ENCODE data around the gene ENPEP.
"Not testable (repeated sequence)": the region's sequence is repeated elsewhere in the genome, so short reads cannot be mapped to it uniquely, and the experiment has no call there.

The ENPEP gene

DNA sequence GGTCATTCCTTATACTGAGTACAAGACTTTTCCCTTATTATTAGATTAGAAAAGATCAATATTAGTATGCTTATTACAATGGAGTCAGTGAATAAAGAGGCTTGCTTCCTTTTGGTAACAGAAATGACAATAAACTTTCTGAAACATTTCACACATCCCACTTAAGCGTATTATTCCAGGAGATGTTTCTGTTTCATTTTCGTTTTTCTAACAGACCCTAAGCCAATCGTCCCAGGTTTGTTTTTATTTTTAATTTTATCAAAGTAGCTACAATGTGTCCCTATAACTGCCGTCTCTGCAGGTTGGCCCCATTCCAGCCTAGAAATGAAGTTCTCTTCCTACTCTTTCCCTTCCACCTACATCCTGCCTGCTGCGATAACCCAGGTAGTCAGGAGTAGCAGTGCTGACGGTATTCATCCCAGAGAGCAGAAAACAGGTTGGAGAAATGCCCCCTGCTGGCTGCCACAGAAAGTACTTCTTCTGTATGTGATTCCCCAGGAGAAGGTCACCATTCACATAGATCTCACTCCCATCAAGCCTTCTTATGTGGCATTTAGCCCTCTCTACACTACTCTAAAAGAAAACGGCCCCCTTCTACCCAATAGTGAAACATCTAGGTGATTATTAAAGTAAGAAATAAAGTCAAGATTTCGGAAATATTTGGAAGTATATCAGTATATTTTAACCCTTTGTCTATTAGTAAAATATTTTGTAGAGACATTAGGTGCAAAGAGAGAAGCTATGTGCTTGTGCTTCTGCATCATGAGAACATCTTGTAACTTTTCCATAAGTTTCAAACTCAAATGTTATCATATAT, 40.4 kb downstream of the ENPEP start:
- peak in 42 of 56 donors; percentile 0 to 75 (median 14) for DNase-seq

DNA sequence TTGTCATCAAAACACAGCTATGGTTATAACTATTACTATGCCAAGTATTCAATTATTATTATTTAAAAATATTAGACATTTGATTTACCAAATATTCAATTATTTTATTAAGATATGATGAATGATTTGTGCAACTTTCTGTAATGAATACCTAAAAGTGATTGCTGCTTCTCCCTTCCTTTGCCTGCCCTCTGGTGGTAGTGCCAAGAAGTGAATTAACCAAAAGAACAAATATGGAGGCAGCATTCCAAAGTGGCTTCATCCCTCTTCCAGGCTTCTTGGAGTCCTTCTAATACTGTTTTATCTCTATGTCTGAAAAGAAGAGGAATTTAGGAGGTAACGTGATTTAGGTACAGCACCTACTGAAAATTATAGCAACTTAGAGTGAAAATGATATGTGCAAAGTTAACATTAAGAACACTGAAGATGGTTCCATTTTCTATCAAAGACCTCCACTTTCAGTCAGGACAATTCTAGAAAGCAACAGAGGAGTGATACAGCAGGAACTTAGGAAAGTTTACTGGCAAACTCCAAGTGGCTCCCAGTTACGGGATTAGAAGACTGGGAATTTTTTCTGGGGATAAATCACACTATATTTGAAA, 43.0 kb downstream of the ENPEP start:
- no peak for DNase-seq

DNA sequence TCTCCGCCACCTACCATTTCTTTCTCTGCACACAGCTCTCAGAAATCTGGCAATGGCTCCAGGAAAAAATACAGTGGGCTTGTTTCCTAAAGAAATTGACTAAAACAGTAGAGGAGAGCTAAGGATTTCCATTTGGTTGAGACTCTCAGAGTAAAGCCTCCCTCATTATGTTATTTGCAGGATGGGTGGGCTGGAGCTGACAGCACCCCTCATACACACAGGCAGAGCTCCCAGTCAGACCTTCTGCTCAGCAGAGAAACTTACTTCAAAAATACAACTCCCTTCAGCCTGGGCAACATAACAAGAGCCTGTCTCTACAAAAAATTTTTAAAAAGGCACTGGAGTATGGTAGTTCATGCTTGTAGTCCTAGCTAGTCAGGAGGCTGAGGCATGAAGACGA, 44.9 kb downstream of the ENPEP start:
- DNase-seq, result no peak

DNA sequence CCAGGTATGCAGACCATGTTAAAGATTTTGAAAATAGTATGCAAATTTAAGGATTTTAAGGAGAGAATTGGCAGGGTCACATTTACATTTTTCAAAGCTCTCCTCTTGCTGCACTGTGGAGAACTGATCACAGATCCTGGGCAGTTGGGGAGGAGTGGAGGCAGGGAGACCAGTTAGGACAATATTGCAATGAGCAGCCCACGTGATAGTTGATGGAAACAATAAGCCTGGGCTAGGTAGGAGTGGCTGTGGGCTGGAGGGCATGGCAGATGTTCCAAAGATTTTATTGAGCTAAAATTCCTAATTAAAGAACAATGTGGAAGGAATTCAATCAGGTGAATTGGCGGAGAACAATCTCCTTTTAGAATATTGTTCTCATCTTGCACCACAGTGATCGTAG, 50.6 kb downstream of the ENPEP start:
- no peak for DNase-seq

DNA sequence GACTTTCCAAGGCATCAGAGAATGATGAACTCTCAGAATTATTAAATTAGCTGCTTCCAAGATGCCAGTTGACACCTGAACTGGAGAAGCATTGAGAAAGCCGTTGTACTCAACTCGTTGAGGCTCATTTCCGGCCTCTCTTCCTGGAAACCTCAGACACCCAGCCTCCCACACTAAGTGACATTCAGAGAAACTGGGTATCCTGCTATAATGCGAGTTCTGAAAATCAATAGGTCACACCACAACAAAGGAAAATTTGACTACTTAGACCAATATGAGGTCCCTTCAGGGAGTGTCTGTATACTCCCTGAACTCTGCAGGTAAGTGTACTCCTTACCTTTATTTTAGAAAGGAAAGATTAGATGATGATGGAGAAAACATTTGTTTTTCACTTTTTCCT, 51.2 kb downstream of the ENPEP start:
- DNase-seq, result no peak

DNA sequence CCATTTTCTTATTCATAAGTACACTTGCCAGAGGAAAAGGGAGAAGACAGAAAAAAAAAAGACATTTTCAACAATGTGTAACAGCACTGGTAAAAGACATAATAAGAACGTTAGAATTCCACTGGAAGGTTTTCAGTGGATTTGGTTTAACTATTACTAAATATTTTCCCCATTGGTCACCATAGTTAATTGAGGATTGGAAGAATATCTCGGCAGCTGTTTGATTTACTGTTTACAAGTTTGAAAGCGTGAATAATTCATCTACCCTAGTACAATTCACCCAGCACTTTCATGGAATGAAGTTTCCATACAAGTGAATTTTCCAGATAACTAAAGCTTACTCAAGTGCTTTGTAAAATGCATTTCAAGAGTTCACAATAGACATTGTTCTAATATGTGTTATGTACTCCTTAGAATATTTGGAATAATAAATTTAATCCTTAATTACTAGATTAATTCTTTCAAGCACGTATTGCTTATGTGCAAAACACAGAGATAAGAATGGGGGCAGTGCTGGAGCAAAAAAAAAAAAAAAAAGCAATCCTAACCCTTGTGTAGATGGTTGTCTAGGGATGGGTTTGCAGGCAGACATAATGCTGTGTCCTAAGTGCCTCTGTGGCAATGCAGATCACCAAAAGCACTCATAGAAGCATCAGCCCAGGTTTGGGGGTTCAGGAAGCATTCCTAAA, 57.1 kb downstream of the ENPEP start:
- no peak for DNase-seq

DNA sequence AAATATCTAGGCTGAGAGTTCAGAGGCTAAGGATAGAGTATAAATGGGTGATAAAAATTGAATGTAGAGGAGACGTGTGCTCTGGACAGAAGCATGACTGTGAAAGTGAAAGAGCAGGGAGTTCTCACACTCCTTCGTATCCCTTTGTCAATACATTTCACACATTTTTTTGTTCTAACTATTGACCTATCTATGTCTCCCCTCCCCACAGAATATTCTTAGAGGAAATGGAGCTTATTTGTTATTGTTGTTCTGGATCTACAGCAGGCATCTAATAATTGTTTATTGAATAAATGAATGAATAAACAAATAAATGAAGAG, 57.6 kb downstream of the ENPEP start:
- DNase-seq, result no peak

DNA sequence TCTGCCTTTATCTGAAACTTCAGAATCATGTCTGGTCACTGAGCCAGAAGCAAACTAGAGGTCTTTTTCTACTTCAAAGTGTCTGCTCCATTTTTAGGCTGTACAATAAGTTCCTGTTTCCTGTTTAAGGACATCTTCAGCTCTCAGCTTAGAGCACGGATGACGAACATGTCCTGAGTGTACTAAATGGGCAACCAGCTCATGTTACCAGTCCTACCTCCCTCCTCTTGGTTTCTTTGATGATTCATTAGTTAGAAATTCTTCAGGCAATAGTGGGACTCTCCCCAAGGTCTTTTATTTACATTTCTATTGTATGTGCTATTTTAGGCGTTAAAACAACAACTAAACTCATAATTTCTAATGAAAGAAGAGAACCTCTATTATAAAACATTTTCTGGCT, 58.0 kb downstream of the ENPEP start:
- DNase-seq, result no peak

DNA sequence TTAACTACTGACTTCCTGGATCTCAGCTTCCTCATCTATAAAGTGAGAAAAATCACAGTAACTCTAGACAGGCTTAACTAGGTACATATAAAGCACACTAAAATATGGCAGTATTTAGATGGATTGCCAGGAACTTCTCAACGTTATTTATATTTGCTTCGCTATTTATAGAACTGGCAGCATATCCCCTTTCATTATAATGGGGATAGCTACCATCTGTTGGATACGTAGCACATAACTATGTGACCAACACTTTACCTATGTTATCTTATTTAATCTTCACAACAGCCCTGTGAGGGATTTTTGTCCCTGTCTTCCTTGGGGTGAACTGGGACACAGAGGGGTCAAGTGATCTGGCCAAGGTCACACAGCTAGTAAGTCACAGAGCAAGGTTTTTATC, 64.6 kb downstream of the ENPEP start:
- DNase-seq, result no peak

DNA sequence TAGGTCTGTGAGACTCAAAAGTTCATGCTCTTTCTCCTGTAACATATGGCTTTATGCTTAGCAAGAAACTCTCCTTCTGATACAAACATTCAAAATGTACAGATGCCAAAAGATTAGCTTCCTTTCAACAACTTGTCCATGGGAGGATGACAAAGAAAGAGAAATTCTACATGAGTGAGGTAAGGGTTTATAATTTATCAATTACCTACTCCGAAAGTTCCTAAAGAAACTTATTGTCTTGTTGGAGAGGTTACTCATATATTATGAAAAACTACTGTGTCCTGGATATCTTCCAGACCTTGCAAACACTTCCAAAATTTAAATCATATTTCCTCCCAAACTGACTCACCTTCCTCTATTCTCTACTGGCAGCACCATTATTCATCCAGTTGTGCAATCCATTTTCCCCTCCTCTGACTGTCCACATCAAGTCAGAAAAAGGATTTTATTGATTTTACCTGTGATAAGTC, 65.1 kb downstream of the ENPEP start:
- no peak for DNase-seq

DNA sequence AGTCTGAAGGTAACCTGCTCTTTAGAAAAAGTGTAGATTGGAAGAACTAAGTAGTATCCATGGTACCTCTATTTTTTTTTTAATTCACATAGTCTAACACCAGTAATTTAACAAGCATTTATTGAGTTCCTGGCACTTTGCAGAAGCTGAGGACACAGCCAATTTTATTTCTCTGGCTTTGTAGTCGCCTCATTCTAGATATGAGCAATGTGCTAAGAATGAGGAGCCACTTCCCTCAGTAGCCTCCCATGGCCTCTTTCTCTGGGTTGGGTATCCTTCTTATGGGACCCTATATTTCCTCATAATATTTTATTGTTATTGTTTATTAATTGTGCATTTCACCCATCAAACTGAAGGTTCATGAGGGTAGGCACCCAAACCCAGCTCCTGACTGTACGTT, 67.6 kb downstream of the ENPEP start:
- DNase-seq, result no peak

DNA sequence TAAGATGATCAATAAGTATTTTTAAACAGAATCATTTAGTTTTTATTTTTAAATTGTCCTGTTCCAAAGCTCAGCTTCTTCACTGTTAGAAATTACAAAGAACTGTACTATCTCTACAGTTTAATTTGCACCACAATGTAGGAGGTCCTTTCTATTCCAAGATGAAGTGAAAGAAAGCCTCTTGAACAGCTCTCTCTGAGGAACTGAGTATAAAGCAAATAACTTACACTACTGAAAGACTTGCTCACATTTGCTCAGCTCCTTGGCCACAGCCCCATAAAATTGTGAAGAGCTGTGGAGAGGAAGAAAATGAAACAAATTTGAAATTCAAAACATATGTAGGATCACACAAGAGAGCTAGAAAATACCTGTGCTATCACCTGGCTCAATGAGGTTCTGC, 68.6 kb downstream of the ENPEP start:
- DNase-seq, result no peak

DNA sequence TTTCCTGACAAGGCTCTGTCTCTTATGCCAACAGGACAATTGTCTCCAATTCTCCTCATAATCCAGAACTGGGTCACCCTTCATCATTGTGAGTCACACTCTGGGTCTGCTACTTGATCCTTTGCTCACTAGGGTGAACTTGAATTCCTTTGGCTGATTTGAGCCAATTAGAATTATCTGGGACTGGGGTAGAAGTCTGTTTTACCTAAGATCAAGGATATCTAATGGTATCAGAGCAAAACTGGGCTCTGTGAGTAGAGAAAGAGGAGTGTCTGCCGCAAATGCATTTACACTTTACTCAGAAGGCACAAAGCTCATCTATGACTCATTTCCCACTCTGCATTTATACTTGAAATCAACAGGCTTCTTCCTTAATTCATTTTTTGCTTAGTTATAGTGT, 74.3 kb downstream of the ENPEP start:
- no peak for DNase-seq

DNA sequence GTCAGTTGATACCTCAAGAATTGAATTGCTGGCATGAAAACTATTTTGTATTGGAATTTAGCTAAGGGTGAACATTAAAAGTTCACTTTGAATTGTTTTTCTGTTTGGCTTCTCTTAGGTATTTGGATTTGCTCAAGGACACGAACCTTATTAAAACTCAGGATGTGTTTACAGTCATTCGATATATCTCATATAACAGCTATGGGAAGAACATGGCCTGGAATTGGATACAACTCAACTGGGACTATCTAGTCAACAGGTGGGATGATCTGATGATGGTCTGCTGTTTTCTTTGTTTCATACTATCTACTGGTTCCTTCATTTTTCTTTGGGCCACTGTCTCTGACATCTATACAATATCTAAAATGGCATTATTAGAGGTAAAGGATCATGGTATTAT, 77.2 kb downstream of the ENPEP start:
- DNase-seq, result no peak

DNA sequence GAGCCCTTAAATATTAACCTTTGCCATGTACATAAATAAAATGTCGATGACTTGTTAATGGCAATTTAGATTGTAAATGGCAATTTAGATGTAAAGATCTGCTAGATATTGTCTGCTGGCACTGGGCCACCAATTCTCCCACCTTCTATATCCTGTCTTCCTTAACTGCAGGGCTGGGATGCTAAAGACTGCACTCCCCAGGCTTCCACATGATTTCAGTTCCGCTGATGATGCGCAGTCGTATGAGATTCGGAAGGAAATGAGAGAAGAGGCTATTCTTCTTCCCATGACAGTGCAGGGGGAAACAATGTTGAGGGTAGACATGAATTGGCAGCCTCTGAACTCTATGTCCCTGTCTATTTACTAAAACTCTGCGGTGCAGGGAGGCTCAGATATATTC, 91.3 kb downstream of the ENPEP start:
- no peak for DNase-seq

DNA sequence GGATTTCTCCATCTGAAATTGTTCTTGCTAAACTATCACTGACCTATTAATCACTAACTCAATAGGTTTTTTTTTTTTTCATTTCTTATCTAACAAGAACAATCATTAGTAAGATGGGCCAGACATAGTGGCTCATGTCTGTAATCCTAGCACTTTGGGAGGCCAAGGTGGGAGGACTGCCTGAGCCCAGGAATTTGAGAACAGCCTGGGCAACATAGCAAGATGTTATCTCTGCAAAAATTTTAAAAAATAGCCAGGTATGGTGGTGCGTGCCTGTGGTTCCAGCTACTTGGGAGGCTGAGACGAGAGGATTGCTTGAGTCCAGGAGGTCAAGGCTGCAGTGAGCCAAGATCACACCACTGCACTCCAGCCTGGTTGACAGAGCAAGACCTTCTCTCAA, 100.7 kb downstream of the ENPEP start:
- not testable (repeated sequence) for DNase-seq

DNA sequence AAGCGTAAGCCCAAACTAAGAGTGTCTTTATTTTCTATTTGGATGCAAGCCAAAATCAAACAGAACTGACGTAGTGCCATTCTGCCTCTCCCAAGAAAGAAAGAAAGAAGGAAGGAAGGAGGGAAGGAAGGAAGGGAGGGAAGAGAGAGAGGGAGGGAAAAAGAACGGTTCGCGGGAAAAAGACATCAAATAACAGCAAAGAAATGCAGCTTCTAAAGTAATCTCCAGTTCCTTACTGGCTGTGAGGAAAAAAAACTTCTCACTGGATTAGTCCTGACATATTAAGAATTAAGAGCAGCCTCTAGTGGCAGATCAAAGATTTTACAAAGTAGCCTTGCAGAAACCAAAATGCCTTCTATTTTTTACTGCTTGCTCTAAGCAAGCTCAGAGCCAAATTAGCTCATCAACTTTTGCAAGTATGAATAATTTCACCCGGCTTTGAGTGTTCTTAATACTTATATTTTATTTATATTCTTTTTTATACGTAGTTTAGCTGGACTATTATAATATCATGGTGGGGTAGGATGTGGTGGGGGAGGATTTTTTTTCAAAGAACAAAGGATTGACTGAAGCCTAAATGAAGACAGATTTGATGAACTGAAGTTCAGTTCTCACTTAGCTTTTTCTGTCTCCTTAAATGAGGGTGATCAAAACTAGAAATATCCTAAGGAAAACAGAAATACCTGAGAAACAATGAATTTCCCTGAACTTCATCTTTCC, 110.3 kb downstream of the ENPEP start:
- DNase-seq, result no peak

DNA sequence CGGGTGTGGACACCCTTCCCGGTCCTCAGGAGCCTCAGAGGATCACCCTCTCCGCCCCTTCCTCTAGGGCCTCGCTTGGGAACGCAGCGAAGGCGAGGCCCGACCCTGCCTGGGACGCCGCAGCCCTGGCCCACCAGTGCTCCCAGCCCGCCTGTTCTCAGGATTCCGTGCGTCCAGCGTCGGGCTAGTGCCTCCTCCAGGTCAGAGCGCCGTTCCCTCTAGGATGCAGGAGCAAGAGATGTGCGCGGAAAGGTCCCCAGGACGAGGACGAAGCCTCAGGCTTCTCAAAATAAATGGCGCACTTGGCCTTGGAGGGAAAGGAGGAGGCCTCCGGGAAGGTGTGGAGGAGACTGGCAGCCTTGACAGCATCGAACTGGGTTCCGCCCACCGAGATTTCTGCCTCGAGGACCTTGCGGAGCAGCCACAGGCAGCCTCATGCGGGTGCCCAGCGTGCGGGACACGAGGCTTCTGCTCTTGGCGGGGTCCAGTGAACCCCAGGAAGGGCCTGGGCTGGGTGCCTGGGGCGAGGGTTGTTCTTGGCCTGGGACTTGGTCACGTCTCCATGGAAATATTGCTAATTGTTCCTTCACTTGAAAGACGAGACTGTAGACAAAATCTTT, 111.8 kb downstream of the ENPEP start:
- no peak for DNase-seq

DNA sequence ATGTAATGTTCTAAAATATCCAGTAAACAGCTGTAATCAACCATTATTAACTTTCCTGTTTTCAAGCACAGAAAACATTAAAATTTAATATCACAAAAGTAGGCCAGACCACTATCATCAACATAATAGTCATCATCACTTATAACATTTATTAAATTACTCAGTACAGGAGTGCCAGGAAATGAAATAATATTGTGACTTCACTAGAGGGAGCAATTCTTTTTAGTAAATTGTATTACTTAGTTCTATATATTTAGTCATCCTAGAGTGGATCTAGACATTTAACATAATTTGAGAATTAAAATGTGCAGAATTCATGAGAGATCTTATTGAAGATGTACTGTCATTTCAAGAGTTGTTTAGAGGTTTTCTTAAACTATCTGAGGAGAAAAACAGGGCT, 113.3 kb downstream of the ENPEP start:
- DNase-seq, result no peak

DNA sequence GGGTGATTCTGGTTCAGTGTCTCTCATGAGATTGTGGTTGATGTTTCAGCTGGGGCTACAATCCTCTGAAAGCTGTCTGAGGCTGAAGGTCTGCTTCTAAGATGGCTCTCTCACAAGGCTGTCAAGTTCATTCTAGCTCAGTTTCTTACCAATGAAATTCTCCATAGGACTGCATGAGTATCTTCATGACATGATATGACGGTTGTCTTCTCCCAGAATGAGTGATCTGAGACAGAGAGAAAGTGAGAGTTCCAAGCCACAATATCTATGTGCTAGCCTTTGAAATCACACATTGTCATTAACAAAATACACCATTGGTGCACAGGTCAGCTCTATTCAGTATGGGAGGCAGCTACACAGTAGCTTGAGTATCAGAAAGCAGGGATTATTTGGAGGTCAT, 119.6 kb downstream of the ENPEP start:
- no peak for DNase-seq

DNA sequence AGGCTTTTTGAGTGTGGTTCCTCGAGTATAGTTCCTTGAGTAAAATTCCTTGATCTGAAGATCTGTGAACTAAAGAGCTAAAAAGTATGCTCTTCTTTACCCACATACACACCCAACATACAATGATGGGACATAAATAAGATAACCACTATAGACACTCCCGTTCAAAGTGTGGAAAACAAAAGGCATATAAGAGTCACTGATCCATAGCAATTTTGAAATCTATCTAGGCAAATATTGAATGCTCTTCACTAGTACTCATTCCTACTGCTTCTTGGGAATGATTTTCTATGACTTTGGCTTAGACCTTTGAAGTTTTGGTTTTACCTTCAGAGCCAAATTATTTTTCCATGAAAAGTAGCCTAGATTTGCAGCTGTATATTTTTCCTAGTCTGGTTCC, 120.5 kb downstream of the ENPEP start:
- no peak for DNase-seq

DNA sequence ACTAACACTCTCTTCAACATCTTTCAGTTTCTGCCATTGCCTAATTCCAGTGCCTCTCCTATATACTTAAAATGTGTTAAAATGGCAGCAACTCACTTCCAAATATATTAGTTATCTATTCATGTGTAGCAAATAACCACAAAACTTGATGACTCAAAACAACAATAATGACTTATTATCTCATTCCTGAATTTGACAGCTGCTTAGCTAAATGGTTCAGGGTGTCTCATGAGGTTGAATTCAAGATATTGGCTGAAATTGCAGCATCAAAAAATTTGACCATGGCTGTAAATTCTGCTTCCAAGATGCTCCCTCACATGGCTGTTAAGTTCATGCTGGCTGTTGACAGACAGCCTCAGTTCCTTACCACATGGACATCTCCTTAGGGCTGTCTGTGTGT, 121.6 kb downstream of the ENPEP start:
- no peak for DNase-seq

All from amygdala (tissue), 56 donors.